GM12878 (cell line): Measurements from ENCODE around the gene SGMS1. TPM values are rescaled to one million over a fixed set of nuclear protein-coding genes. Genes with fewer than 3 reads are reported as not detected.

Experiments
- ATAC-seq: fragments of 200-7000 bp; cut with Tn5 transposase; 3 replicates; pipeline ENCODE4 v1.9.1; 2020; ENCODE audit warnings: mild to moderate bottlenecking, moderate library complexity
- BruUV-seq: library from RNA; stranded (reverse); fragments of 400-500 nt; replicated peaks from 2 replicates; lab custom pipeline; 2021; lab: Mats Ljungman, UMichigan
- CTCF ChIA-PET: fragments of 300-600 bp; sonication (Branson Sonifier 250); formaldehyde crosslinking; extraction: SDS; loops from one replicate; lab custom pipeline; 2021; ENCODE audit warnings: inconsistent platforms; lab: Yijun Ruan, JAX
- POLR2A ChIA-PET: fragments of 350-600 bp; formaldehyde crosslinking; extraction: SDS; loops from one replicate; lab custom pipeline; 2021; ENCODE audit warnings: inconsistent platforms; lab: Charles Lee
- RAD21 ChIA-PET: fragments of 300-600 bp; sonication (Branson Sonifier 250); formaldehyde crosslinking; loops from one replicate; lab custom pipeline; 2023; ENCODE audit warnings: antibody characterized with exemption; ENCODE audit not compliant: unreplicated experiment; lab: Charles Lee
- SMC1A ChIA-PET: fragments of 300-600 bp; sonication (Branson Sonifier 250); formaldehyde crosslinking; loops from one replicate; lab custom pipeline; 2023; ENCODE audit not compliant: unreplicated experiment, uncharacterized antibody; lab: Charles Lee
- DNase-seq: peaks from one replicate; pipeline ENCODE4 v3.0.0-alpha.2; 2011; ENCODE audit warnings: low read depth, low spot score
- FAIRE-seq: peaks from 3 replicates; lab custom pipeline; 2011; peaks lifted over from hg19 to GRCh38; lab: Jason Lieb, UNC
- H2AFZ ChIP-seq: 2 replicates; pipeline ENCODE4 v1.6.0; 2011; ENCODE audit warnings: low read depth, low read length, control low read depth; ENCODE audit not compliant: control insufficient read depth
- H3K27ac ChIP-seq: 2 replicates; pipeline ENCODE4 v1.5.1; 2011; ENCODE audit warnings: control low read depth; ENCODE audit not compliant: control insufficient read depth, insufficient read depth
- H3K27me3 ChIP-seq, 2 experiments: replicated peaks in 1 of 2; 2 replicates each; pipeline versions ENCODE4 v1.6.0 to v1.6.1; 2011; ENCODE audit warnings: low read length in 1 of 2; ENCODE audit not compliant: control insufficient read depth in 2 of 2, insufficient read depth in 2 of 2
- H3K36me3 ChIP-seq, 2 experiments: 2 replicates each; pipeline ENCODE4 v1.5.1; 2011; ENCODE audit warnings: low read length in 1 of 2; ENCODE audit not compliant: control insufficient read depth in 2 of 2, insufficient read depth in 2 of 2
- H3K4me1 ChIP-seq: 2 replicates; pipeline ENCODE4 v1.6.1; 2011; ENCODE audit warnings: mild to moderate bottlenecking, low read length, moderate library complexity, mixed read lengths; ENCODE audit not compliant: control insufficient read depth, insufficient read depth
- H3K4me2 ChIP-seq: 2 replicates; pipeline ENCODE4 v1.6.0; 2011; ENCODE audit warnings: control low read depth; ENCODE audit not compliant: control insufficient read depth, insufficient read depth
- H3K4me3 ChIP-seq: fragments of 200-600 bp; sonication (generic); 2 replicates; pipeline ENCODE4 v1.5.1; 2016
- H3K79me2 ChIP-seq: 2 replicates; pipeline ENCODE4 v1.6.0; 2011; ENCODE audit warnings: low read length; ENCODE audit not compliant: control insufficient read depth, insufficient read depth
- H3K9ac ChIP-seq: 2 replicates; pipeline ENCODE4 v1.8.0; 2011; ENCODE audit warnings: low read length, control low read depth, mixed read lengths; ENCODE audit not compliant: control insufficient read depth, insufficient read depth
- H3K9me3 ChIP-seq: replicated peaks from 3 replicates; pipeline ENCODE4 v1.5.1; 2011; ENCODE audit warnings: mild to moderate bottlenecking, low read length; ENCODE audit not compliant: control insufficient read depth, insufficient read depth
- H4K20me1 ChIP-seq: 2 replicates; pipeline ENCODE4 v1.6.0; 2011; ENCODE audit not compliant: control insufficient read depth, insufficient read depth
- BACH1 ChIP-seq: fragments of 450-650 bp; IDR thresholded peaks from 2 replicates; pipeline ENCODE4 v1.6.1; 2017; ENCODE audit warnings: mild to moderate bottlenecking, borderline replicate concordance
- CREM ChIP-seq: IDR thresholded peaks from 2 replicates; pipeline ENCODE4 v1.6.1; 2014; ENCODE audit warnings: antibody characterized with exemption, low read depth
- EED ChIP-seq: sonication (generic); IDR thresholded peaks from 2 replicates; pipeline ENCODE4 v1.6.1; 2016; ENCODE audit warnings: antibody characterized with exemption, low read depth
- FOS ChIP-seq: IDR thresholded peaks from 3 replicates; pipeline ENCODE4 v1.6.1; 2011; ENCODE audit warnings: borderline replicate concordance; ENCODE audit not compliant: insufficient read length; ENCODE audit errors: extremely low read depth
- IRF4 ChIP-seq: IDR thresholded peaks from 2 replicates; pipeline ENCODE4 v1.6.1; 2011; ENCODE audit warnings: low read depth, low read length
- MTA3 ChIP-seq: IDR thresholded peaks from 2 replicates; pipeline ENCODE4 v1.6.1; 2012; ENCODE audit warnings: low read length, inconsistent platforms, borderline replicate concordance
- MYB ChIP-seq: fragments of 150-350 bp; IDR thresholded peaks from 2 replicates; pipeline ENCODE4 v1.6.1; 2014; ENCODE audit warnings: mild to moderate bottlenecking, low read depth, low read length, borderline replicate concordance
- NKRF ChIP-seq: fragments of 450-650 bp; conservative IDR thresholded peaks from 2 replicates; pipeline ENCODE4 v1.6.1; 2017; ENCODE audit warnings: mild to moderate bottlenecking, moderate library complexity
- NR2C2 ChIP-seq: IDR thresholded peaks from 2 replicates; pipeline ENCODE4 v1.6.1; 2011; ENCODE audit warnings: borderline replicate concordance, low read depth; ENCODE audit not compliant: control insufficient read depth, insufficient read length
- PKNOX1 ChIP-seq: fragments of 450-650 bp; IDR thresholded peaks from 2 replicates; pipeline ENCODE4 v1.6.1; 2016; ENCODE audit warnings: mild to moderate bottlenecking
- PML ChIP-seq: IDR thresholded peaks from 2 replicates; pipeline ENCODE4 v1.6.1; 2012; ENCODE audit warnings: low read length, inconsistent platforms
- POLR2AphosphoS2 ChIP-seq: IDR thresholded peaks from 2 replicates; pipeline ENCODE4 v1.6.1; 2011; ENCODE audit warnings: low read depth, mild to moderate bottlenecking, low read length, improper control_type of control experiment, moderate library complexity
- POLR2AphosphoS5 ChIP-seq: IDR thresholded peaks from 2 replicates; pipeline ENCODE4 v1.6.1; 2011; ENCODE audit warnings: mild to moderate bottlenecking, low read length, inconsistent platforms
- RUNX3 ChIP-seq: IDR thresholded peaks from 2 replicates; pipeline ENCODE4 v1.6.1; 2012; ENCODE audit warnings: low read length, inconsistent platforms
- ZNF207 ChIP-seq: fragments of 450-650 bp; IDR thresholded peaks from 2 replicates; pipeline ENCODE4 v1.6.1; 2014; ENCODE audit warnings: antibody characterized with exemption, mild to moderate bottlenecking, borderline replicate concordance
- whole genome bisulfite sequencing: methylation state at CpG from one replicate; pipeline ENCODE4 v1.1.6; 2016; ENCODE audit warnings: low lambda C conversion rate; ENCODE audit not compliant: insufficient replicate concordance, insufficient coverage; ENCODE audit errors: missing lambda C conversion rate; 5-methylcytosine and 5-hydroxymethylcytosine counted together
- in situ Hi-C: fragments of 300-500 bp; cut with MboI; formaldehyde crosslinking; loops from 9 replicates; pipeline ENCODE4 v1.14.3; 2018; ENCODE audit warnings: mixed read lengths
- intact Hi-C: fragments of 100-400 bp; cut with micrococcal nuclease; formaldehyde crosslinking; loops from one replicate; pipeline ENCODE4 v1.14.2; 2022; ENCODE audit not compliant: unreplicated experiment
- polyA plus RNA-seq, 11 experiments: library from polyadenylated mRNA; depleted of rRNA in 4 of 11; unstranded in 6 of 11; stranded (reverse) in 5 of 11; fragments of >200 nt; fragmentation: Nextera tagmentation in 4 of 11; fragmentation: Illumina TruSeq in 1 of 11; extraction: Ambion mirVana in 4 of 11; extraction: Trizol in 1 of 11; gene quantifications; 1 replicate in 1 of 11; 2 replicates in 10 of 11; pipeline versions ENCODE4 v1.2.1 to v1.2.3, GENCODE V29; 2011 to 2016; ENCODE audit warnings: inconsistent platforms in 2 of 11, missing spikeins in 2 of 11, low read depth in 1 of 11
- total RNA-seq, 4 experiments: library from RNA; depleted of rRNA in 3 of 4; stranded (reverse); fragments of >200 nt in 3 of 4; fragmentation: Illumina TruSeq in 1 of 4; extraction: Trizol in 1 of 4; gene quantifications; 2 replicates each; pipeline versions ENCODE4 v1.2.1 to v1.2.3, GENCODE V29; 2013 to 2021

The SGMS1 gene
- total and polyA plus RNA-seq, 10 of the 15 experiments (the other 5 are each of a cell fraction or from before 2014, with no cell fraction given), result 1.4 to 14.5 (median 4.9) TPM

- Histone ChIP-seq H4K20me1 (no peaks in the 10 kb centered on the region), H3K4me2 (no peak overlapping the region), H3K79me2 (peaks cover 79% of the 10 kb centered on the region), H3K9ac (no peak overlapping the region), H3K9me3 (no peaks in the 10 kb centered on the region; the same call in 2 of the 3 replicates), H3K4me1 (peaks cover 14% of the 10 kb centered on the region), H3K36me3 (no peaks in the 10 kb centered on the region), H3K4me3 (no peak overlapping the region), H3K27ac (no peak overlapping the region), H3K27me3 (no peaks in the 10 kb centered on the region), H2AFZ (no peak overlapping the region)
- ChIA-PET SMC1A (interaction anchor here (1.1 to 9.1 kb wide), 4 partner anchors 11 to 28 kb away, joined by 3 to 46 read pairs (median 6); no protein-coding TSS in a partner anchor), POLR2A (interaction anchor here (1.2 to 1.3 kb wide), 3 partner anchors 12 to 15 kb away, joined by 3 to 5 read pairs (median 4); no protein-coding TSS in a partner anchor), CTCF (interaction anchor here (1.2 kb wide), 1 partner anchor 13 kb away, joined by 4 read pairs; no protein-coding TSS in a partner anchor), RAD21 (interaction anchor here (0.8 to 1.0 kb wide), 2 partner anchors 10 to 224 kb away, joined by 3 to 4 read pairs; no protein-coding TSS in a partner anchor)
- FAIRE-seq (no peak), DNase-seq (no peak), ATAC-seq (no peak)
- 84% methylated on average over 3 of the region's 3 CpGs for WGBS
- no TSS peak for BruUV-seq
- in situ Hi-C loops, result no loop called here
- TF ChIP-seq RUNX3, result 0 out of 2 replicates have a peak, but pooled peaks have one; percentile 15
- no peak for TF ChIP-seq CREM
- intact Hi-C loops, result no loop called here
These were observed 223.1 kb downstream of the SGMS1 start for GRCh38 chr10:50400694-50401093.

- no peak for DNase-seq
- Histone ChIP-seq H3K9ac (no peak overlapping the region), H4K20me1 (no peaks in the 10 kb centered on the region), H3K27ac (no peak overlapping the region), H3K4me2 (no peak overlapping the region), H3K4me1 (peaks cover 17% of the 10 kb centered on the region), H3K36me3 (peaks cover 0 to 5% of the 10 kb centered on the region in 2 experiments; a peak in 2 of 4 replicates), H3K9me3 (no peaks in the 10 kb centered on the region), H3K79me2 (peaks cover 80% of the 10 kb centered on the region), H2AFZ (no peak overlapping the region), H3K27me3 (no peaks in the 10 kb centered on the region), H3K4me3 (no peak overlapping the region)
- 56% methylated on average over 4 of the region's 4 CpGs for WGBS
- ChIA-PET CTCF (interaction anchor here (0.9 to 2.6 kb wide), 3 partner anchors 12 to 22 kb away, joined by 3 to 13 read pairs (median 3); no protein-coding TSS in a partner anchor), POLR2A (interaction anchor here (1.0 to 4.4 kb wide), 3 partner anchors 12 to 21 kb away, joined by 3 to 30 read pairs (median 4); no protein-coding TSS in a partner anchor), SMC1A (interaction anchor here (0.6 to 5.2 kb wide), 17 partner anchors 8 to 872 kb away, joined by 3 to 36 read pairs (median 6); no protein-coding TSS in a partner anchor), RAD21 (interaction anchor here (1.0 to 2.0 kb wide), 6 partner anchors 9 to 55 kb away, joined by 3 to 20 read pairs (median 3); no protein-coding TSS in a partner anchor)
- no TSS peak for BruUV-seq
- no peak for ATAC-seq
- intact Hi-C loops (no loop called here), in situ Hi-C loops (no loop called here)
- FAIRE-seq, result no peak
- no peak for TF ChIP-seq MTA3
- TF ChIP-seq PML, result no peak
- no peak for TF ChIP-seq ZNF207
- no peak for TF ChIP-seq POLR2AphosphoS5
- TF ChIP-seq FOS, result no peak
- no peak for TF ChIP-seq IRF4
- TF ChIP-seq NR2C2, result no peak
- no peak for TF ChIP-seq POLR2AphosphoS2
- no peak for TF ChIP-seq EED
- TF ChIP-seq MYB, result no peak
- no peak for TF ChIP-seq BACH1
- no peak for TF ChIP-seq PKNOX1
- no peak for TF ChIP-seq NKRF
These were observed 224.9 kb downstream of the SGMS1 start for GRCh38 chr10:50398823-50399222.
